ENCODE measurements around the gene HIC1.

Gene HIC1

DNA sequence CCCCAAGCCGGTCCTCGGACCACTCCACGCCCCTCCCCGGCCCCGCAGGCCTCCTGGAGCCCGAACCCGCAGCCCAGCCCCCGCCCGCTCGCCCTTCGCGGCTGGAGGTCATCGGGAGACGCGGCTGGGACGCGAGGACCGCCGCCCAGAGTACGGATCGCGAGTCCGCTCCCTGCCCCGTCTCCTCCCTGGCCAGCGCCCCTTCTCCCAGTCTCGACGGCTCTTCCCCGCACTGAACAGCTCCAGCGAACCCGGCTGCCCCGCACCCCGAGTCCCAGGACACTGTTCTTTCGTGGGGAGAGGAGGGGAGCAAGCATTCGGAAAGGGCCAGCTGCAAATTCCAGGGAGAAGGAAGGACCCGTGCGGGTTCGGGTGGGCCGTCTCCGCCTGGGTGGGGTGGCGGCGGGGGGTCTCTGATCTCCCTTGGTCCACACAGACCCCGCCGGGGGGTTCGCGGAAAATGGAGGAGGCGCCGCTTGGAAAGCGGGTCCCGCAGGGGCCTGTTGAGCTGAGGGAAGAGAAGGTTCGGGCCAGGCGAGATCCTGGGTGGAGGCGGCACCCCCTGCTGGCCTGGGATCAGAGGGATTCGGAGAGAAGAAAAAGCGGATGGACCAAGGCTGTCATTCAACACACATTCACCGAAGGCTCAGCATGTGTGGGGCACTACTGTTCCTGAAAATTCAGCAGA, 29.1 kb upstream of the HIC1 start:
- DNase-seq, result no peak

GRCh38 chr17:2027528-2028233, 27.2 kb upstream of the HIC1 start:
- DNase-seq, result no peak

DNA sequence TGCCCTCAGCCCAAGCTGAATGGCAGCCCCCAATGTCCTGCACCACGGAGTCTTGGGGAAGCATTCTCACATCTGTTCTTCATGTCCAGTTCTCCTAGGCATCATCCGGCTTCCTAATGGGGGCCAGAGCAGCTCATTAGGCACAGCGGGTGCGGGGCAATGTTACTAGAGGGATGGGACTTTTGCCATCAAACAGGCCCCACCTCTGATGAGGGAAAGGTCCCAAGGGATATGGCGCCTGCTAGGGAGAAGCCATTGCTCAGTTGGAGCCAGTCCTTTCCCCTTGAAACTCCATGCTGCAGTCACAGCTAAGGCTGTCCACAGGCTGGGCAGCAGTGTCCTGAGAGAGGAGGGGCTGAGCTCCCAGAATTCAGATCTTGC, 26.7 kb upstream of the HIC1 start:
- no peak for DNase-seq

DNA sequence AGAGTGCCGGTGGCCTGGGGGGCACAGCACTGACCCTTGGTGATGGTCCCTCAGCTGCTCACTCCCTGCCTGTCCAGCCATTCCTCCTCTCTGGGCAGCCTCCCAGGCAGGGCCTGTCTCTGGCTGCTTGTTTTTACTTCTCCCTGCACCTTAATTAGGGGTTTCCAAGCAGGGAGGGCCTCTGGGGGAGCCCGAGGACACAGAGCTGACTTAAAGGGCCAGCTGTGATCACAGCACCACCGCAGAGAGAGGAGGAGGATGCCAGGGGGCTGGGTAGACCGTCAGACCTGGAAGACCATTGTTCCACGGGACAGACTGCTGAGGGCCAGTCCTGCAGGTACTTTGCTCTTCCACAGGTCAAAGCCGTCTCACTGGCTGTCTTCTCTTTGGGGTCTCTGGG, 26.2 kb upstream of the HIC1 start:
- DNase-seq, result no peak

GRCh38 chr17:2029911-2030778, 24.8 kb upstream of the HIC1 start, which contains the start of gene DPH1:
TSS of gene DPH1 (plus strand) at chr17:2030153. CDS start at chr17:2030170, 17 bp downstream.
- DNase-seq, result peak; percentile 82

DNA sequence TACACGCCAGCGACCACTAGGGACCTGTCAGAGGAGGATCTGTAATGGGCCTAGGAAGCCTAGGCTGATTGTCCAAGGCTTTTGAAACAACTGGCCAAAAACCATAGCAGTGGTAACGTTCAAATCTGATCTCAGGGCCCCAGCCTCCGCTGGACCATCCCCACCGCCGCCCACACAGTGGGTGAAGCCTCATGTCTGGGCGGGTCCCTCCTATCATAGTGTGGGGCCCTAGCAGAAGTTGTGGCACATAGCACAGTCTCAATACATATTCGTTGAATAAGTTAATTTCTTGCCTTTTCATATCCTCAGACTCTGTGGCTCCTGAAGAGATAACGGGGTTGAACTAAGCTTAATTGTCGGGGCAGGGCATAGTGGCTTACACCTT, 24.1 kb upstream of the HIC1 start:
- DNase-seq, result peak; percentile 66

- DNase-seq, result no peak
These were observed 21.8 kb upstream of the HIC1 start for GRCh38 chr17:2033153-2033552.

GRCh38 chr17:2034157-2034556, 20.7 kb upstream of the HIC1 start:
- no peak for DNase-seq

DNA sequence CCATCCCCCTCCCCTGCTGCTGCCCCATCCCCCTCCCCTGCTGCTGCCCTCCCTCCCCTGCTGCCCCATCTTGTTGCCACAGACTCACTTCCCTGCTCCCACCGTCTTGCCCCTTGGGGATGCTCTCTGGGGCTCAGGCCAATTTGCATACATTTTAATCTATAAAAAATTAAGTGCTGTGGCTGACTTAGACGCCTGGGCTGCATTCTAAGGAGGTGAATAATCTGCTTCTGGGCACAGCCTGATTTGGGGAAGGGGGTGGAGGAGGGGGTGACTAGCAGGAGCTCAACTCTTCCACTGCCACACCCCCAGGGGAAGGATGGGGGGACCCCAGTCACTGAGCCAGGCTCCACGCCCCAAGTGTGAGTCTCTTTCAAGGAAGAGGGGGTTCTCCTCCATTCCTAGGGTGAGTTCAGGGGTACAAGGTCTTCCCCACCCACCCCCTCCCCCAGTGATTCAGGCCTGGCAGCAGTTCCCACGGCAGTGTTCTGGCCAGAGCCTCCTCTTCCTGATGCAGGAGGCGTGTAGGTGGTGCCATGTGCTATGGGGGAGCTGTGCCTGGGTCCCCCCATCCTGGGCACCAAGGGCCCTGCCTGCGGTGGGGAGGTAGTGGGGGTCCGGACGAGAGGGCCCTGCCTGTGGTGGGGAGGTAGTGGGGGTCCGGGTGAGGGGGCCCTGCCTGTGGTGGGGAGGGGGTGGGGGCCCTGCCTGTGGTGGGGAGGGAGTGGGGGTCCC, 19.9 kb upstream of the HIC1 start:
- DNase-seq, result no peak

DNA sequence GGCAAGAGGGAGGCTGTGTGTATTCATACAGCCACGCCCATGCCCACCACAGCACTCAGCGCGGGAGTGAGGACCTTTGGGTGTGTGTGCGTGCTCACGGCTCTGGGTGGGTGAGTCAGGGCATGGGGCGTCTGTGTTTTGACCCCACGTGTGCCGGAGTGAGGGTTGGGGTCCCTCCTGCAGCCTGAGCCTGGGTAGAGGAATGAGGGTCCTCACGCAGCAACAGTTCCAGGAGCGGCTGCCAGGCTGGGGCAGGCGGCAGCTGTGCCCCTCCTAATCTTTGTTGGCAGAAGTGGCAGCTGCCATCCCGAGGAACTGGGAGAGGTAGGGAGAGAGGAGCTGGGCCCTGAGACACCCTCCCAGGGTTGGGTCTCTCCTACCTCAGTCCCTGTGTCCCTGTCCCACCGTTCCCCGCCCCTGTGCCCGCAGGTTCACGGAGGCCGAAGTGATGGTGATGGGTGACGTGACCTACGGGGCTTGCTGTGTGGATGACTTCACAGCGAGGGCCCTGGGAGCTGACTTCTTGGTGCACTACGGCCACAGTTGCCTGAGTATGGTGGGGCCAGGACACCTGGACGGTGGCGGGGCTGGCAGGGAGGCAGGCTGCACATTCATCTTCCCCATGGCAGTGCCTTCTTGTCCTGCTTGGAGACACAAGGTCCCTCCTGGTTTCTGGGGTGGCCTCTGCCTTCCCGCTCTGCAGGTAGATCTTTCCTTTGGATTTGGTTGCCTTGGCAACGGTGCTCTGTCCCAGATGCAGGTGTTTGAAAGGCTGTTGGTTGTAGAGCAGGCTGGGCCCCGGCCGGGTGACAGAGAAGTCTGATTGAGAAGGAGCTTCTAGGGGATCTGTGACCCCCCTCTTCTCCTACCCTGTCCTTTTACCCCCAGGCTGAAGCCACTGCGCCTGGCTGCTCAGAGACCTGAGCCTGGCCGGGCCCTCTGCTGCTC, 19.1 kb upstream of the HIC1 start:
- no peak for DNase-seq

GRCh38 chr17:2037155-2037554, 17.7 kb upstream of the HIC1 start:
- no peak for DNase-seq

- no peak for DNase-seq
These were observed 14.6 kb upstream of the HIC1 start for GRCh38 chr17:2040219-2040827.

- no peak for DNase-seq
These were observed 13.9 kb upstream of the HIC1 start for GRCh38 chr17:2040942-2041560.

DNA sequence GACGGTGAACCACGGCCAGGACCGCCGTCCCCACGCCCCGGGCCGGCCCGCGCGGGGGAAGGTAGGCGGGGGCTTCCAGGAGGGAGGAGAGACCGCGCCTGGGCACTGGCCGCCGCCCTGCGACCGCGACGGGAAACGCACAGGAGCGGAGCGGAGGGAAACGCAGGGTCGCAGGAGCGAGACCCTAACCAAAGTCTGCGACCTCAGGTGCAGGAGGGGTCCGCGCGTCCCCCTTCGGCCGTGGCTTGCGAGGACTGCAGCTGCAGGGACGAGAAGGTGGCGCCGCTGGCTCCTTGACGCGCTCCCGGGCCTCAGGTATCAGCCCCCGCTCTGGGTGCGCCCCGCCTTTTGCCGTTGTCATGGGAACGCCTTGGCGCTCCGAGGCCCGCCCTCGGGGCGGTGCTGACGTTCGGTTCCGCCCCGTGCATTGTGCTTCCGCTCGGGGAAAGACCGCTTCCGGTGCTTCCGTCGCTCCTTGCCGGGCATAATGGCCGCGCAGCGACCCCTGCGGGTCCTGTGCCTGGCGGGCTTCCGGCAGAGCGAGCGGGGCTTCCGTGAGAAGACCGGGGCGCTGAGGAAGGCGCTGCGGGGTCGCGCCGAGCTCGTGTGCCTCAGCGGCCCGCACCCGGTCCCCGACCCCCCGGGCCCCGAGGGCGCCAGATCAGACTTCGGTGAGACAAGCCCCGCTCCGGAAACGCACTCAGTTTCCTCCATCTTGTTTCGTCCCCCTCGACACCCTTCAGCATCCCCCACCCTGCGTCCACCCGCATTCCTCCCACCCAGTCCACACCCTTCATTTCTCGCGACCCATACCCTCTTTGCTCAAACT, 13.1 kb upstream of the HIC1 start, which contains the start of gene OVCA2:
Gene OVCA2 (plus strand): TSS at position 462 of the 829 bp plus-strand sequence. CDS start 26 bp downstream, at position 488.
- DNase-seq, result peak; percentile 95

GRCh38 chr17:2042390-2042847, 12.5 kb upstream of the HIC1 start:
- no peak for DNase-seq

DNA sequence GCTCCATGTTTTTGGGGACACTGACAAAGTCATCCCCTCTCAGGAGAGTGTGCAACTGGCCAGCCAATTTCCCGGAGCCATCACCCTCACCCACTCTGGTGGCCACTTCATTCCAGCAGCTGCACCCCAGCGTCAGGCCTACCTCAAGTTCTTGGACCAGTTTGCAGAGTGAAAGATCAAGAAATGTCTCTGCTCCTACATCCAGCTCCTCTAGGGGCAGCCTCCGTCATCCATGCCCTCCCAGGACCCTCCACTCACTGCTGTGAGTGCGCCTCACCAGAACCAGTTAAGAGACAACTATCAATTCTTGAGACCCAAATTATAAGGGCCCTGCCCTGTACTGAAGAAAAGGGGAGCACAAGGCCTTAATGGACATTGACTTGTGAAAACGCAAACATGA, 12.0 kb upstream of the HIC1 start:
- DNase-seq, result no peak

- no peak for DNase-seq
These were observed 11.1 kb upstream of the HIC1 start for GRCh38 chr17:2043785-2044184.

DNA sequence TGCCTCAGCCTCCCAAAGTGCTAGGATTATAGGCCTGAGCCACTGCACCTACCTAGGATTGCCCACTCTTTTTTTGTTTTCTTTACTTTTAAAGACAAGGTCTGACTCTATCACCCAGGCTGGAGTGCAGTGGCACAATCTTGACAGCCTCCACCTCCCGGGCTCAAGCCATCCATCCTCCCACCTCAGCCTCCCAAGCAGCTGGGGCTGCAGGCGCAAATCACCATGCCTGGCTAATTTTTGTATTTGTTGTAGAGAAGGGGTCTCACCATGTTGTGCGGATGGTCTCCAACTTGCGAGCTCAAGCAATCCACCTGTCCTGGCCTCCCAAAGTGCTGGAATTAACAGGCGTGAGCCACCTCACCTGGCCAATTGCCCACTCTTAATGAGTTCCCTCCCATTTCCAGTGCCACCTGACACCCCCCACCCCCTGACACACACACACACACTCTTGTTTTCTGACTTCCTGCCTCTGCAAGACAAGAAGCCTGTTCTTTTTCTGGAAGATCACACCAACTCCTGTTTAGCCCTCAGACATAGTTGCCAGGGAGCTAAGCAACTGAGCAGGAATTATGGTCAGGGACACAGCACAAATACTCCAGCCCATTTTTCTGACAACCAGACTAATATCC, 10.5 kb upstream of the HIC1 start:
- DNase-seq, result no peak

- no peak for DNase-seq
These were observed 7.3 kb upstream of the HIC1 start for GRCh38 chr17:2047590-2047989.
